Liver (tissue), 9 donors: ENCODE measurements around the gene BSDC1. TPM values are rescaled to one million over a fixed set of nuclear protein-coding genes. Genes with fewer than 3 reads are reported as not detected.

Source experiments
- DNase-seq: peaks from one replicate; pipeline ENCODE4 v3.0.0-alpha.2; 2017; ENCODE audit warnings: low spot score
- H3K27ac ChIP-seq, 2 donors: one replicate each; pipeline ENCODE4 v1.7.0; 2013; ENCODE audit warnings: inconsistent platforms in 2 of 2, low read length in 2 of 2, control low read depth in 1 of 2, low read depth in 1 of 2, mild to moderate bottlenecking in 1 of 2
- H3K27me3 ChIP-seq, 4 donors: one replicate each; pipeline versions ENCODE4 v1.6.1 to v1.7.0; 2013; ENCODE audit warnings: low read length in 3 of 4, inconsistent platforms in 1 of 4, mild to moderate bottlenecking in 1 of 4, moderate library complexity in 1 of 4; ENCODE audit not compliant: control insufficient read depth in 4 of 4, insufficient read depth in 4 of 4
- H3K36me3 ChIP-seq, 4 donors: one replicate each; pipeline versions ENCODE4 v1.6.1 to v1.7.0; 2013; ENCODE audit warnings: low read length in 3 of 4, mild to moderate bottlenecking in 3 of 4, low read depth in 1 of 4, moderate library complexity in 1 of 4; ENCODE audit not compliant: control insufficient read depth in 4 of 4, insufficient read depth in 3 of 4
- H3K4me1 ChIP-seq, 4 donors: one replicate each; pipeline versions ENCODE4 v1.6.1 to v1.7.0; 2013; ENCODE audit warnings: low read length in 3 of 4, mild to moderate bottlenecking in 3 of 4, moderate library complexity in 1 of 4; ENCODE audit not compliant: control insufficient read depth in 4 of 4, insufficient read depth in 4 of 4
- H3K4me3 ChIP-seq, 3 donors: one replicate each; pipeline versions ENCODE4 v1.6.1 to v1.7.0; 2013; ENCODE audit warnings: low read length in 3 of 3, control low read depth in 1 of 3, low read depth in 1 of 3, mild to moderate bottlenecking in 1 of 3
- H3K9ac ChIP-seq, 2 donors: one replicate each; pipeline ENCODE4 v1.7.0; 2013; ENCODE audit warnings: low read length in 2 of 2, mild to moderate bottlenecking in 2 of 2, moderate library complexity in 2 of 2, control low read depth in 1 of 2, low read depth in 1 of 2
- H3K9me3 ChIP-seq, 4 donors: one replicate each; pipeline versions ENCODE4 v1.6.1 to v1.7.0; 2013; ENCODE audit warnings: low read length in 3 of 4; ENCODE audit not compliant: control insufficient read depth in 4 of 4
- ATF3 ChIP-seq: IDR thresholded peaks from 2 replicates; pipeline ENCODE4 v1.6.1; 2016; ENCODE audit warnings: antibody characterized with exemption
- CTCF ChIP-seq: fragments of 150-350 bp; IDR thresholded peaks from 2 replicates; pipeline ENCODE4 v1.5.1; 2017; ENCODE audit warnings: improper control_type of control experiment, low read depth, low read length; ENCODE audit not compliant: missing input control
- EGR1 ChIP-seq, 2 donors: IDR thresholded peaks; 2 replicates each; pipeline ENCODE4 v1.6.1; 2016 to 2018; ENCODE audit warnings: antibody characterized with exemption in 2 of 2, low read depth in 2 of 2
- FOXA2 ChIP-seq: IDR thresholded peaks from 2 replicates; pipeline ENCODE4 v1.6.1; 2016; ENCODE audit warnings: antibody characterized with exemption
- GABPA ChIP-seq, 2 donors: IDR thresholded peaks in 1 of 2; conservative IDR thresholded peaks in 1 of 2; 2 replicates each; pipeline ENCODE4 v1.6.1; 2016; ENCODE audit warnings: antibody characterized with exemption in 2 of 2, mild to moderate bottlenecking in 1 of 2, moderate library complexity in 1 of 2
- HNF4A ChIP-seq, 2 donors: conservative IDR thresholded peaks; 2 replicates each; pipeline ENCODE4 v1.6.1; 2016; ENCODE audit warnings: antibody characterized with exemption in 2 of 2, mild to moderate bottlenecking in 2 of 2
- HNF4G ChIP-seq: IDR thresholded peaks from 2 replicates; pipeline ENCODE4 v1.6.1; 2016; ENCODE audit warnings: antibody characterized with exemption
- JUND ChIP-seq, 2 donors: IDR thresholded peaks; 2 replicates each; pipeline ENCODE4 v1.6.1; 2016; ENCODE audit warnings: antibody characterized with exemption in 2 of 2
- NR2F2 ChIP-seq: IDR thresholded peaks from 2 replicates; pipeline ENCODE4 v1.6.1; 2016; ENCODE audit warnings: antibody characterized with exemption
- RAD21 ChIP-seq, 2 donors: IDR thresholded peaks; 2 replicates each; pipeline ENCODE4 v1.6.1; 2016; ENCODE audit warnings: antibody characterized with exemption in 2 of 2, mild to moderate bottlenecking in 2 of 2
- RXRA ChIP-seq, 2 donors: IDR thresholded peaks; 2 replicates each; pipeline ENCODE4 v1.6.1; 2017 to 2018; ENCODE audit warnings: antibody characterized with exemption in 2 of 2, mild to moderate bottlenecking in 1 of 2
- SP1 ChIP-seq: IDR thresholded peaks from 2 replicates; pipeline ENCODE4 v1.6.1; 2018; ENCODE audit warnings: antibody characterized with exemption, mild to moderate bottlenecking
- TAF1 ChIP-seq: conservative IDR thresholded peaks from 2 replicates; pipeline ENCODE4 v1.6.1; 2016; ENCODE audit warnings: antibody characterized with exemption, mild to moderate bottlenecking
- YY1 ChIP-seq: IDR thresholded peaks from 2 replicates; pipeline ENCODE4 v1.6.1; 2016; ENCODE audit warnings: antibody characterized with exemption, mild to moderate bottlenecking
- WGBS: extraction: QIAGEN DNeasy Blood & Tissue Kit; methylation state at CpG from one replicate; pipeline ENCODE4 v1.1.7; 2013; 5-methylcytosine and 5-hydroxymethylcytosine counted together
- polyA plus RNA-seq, 2 donors: library from polyadenylated mRNA; stranded (reverse) in 1 of 2; unstranded in 1 of 2; fragments of 200-250 nt in 1 of 2; fragments of >200 nt in 1 of 2; fragmentation: Nextera tagmentation in 1 of 2; extraction: Ambion mirVana in 1 of 2; gene quantifications; one replicate each; pipeline versions ENCODE4 v1.2.1 to v1.2.3, GENCODE V29; 2013 to 2015
- total RNA-seq, 2 donors: library from RNA; depleted of rRNA; stranded (reverse); fragments of >200 nt; gene quantifications; one replicate each; pipeline ENCODE4 v1.2.3, GENCODE V29; 2014
- TF ChIP-seq, protein P1 (sequence below): IDR thresholded peaks from 2 replicates; pipeline ENCODE4 v1.6.1; 2016; ENCODE audit warnings: antibody characterized with exemption, mild to moderate bottlenecking
- donor health status: healthy.
- donor health status: healthy.
- donor health status: healthy.
- donor health status: healthy.
- donor health status: healthy.

Gene BSDC1
- total and polyA plus RNA-seq, 4 donors: 40.0 to 65.9 (median 52.0) TPM

DNA sequence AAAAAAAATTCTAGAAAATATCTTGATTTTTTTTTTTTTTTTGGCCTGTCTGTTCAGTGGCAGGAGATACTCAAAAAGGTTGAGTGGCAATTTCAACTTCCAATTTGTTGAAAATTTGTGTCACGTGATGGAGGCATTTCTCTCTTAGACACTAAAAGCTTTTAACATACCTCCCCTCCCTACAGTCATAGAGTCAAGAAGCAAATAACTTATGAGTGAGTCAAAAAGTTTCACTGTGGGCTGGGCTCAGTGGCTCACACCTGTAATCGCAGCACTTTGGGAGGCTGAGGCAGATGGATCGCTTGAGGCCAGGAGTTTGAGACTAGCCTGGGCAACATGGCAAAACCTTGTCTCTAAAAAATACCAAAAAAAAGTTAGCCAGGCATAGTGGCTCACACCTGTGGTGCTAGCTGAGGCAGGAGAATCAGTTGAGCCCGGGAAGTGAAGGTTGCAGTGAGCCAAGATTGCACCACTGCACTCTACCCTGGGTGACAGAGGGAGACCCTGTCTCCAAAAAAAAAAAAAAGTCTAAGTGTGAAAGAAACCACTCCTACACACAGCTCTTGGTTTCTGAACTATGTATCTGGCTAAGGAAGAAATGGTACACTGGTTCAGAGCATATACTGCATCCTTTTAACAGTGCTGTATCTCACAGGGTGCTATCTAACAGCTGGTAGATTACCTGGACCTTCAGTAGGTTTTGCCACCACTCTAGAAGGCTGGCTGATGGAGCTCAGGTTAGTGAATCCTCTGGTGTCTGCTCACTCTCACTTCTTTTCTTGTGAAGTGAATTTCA lies 11.6 kb upstream of the BSDC1 start:
- TF ChIP-seq TAF1: no peak
- no peak for TF ChIP-seq HNF4A (conservative IDR thresholded peaks at IDR 0.05)
- no peak for TF ChIP-seq NR2F2
- TF ChIP-seq RAD21 (IDR thresholded peaks at IDR 0.05): no peak
- no peak for TF ChIP-seq YY1
- TF ChIP-seq SP1: no peak
- no peak for TF ChIP-seq JUND (IDR thresholded peaks at IDR 0.05)
- no peak for TF ChIP-seq GABPA (IDR thresholded peaks at IDR 0.05 in 1 of 2, conservative IDR thresholded peaks at IDR 0.05 in 1 of 2)
- no peak for TF ChIP-seq ATF3
- TF ChIP-seq RXRA (IDR thresholded peaks at IDR 0.05): no peak
- TF ChIP-seq, protein P1, sequence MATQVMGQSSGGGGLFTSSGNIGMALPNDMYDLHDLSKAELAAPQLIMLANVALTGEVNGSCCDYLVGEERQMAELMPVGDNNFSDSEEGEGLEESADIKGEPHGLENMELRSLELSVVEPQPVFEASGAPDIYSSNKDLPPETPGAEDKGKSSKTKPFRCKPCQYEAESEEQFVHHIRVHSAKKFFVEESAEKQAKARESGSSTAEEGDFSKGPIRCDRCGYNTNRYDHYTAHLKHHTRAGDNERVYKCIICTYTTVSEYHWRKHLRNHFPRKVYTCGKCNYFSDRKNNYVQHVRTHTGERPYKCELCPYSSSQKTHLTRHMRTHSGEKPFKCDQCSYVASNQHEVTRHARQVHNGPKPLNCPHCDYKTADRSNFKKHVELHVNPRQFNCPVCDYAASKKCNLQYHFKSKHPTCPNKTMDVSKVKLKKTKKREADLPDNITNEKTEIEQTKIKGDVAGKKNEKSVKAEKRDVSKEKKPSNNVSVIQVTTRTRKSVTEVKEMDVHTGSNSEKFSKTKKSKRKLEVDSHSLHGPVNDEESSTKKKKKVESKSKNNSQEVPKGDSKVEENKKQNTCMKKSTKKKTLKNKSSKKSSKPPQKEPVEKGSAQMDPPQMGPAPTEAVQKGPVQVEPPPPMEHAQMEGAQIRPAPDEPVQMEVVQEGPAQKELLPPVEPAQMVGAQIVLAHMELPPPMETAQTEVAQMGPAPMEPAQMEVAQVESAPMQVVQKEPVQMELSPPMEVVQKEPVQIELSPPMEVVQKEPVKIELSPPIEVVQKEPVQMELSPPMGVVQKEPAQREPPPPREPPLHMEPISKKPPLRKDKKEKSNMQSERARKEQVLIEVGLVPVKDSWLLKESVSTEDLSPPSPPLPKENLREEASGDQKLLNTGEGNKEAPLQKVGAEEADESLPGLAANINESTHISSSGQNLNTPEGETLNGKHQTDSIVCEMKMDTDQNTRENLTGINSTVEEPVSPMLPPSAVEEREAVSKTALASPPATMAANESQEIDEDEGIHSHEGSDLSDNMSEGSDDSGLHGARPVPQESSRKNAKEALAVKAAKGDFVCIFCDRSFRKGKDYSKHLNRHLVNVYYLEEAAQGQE: no peak
- TF ChIP-seq EGR1 (IDR thresholded peaks at IDR 0.05; ENCODE audit: low read depth in 2 of 2): no peak
- TF ChIP-seq HNF4G: no peak
- TF ChIP-seq CTCF: no peak
- TF ChIP-seq FOXA2: no peak
- Histone ChIP-seq H3K36me3 (no peaks in the 10 kb centered on the region), H3K27me3 (no peaks in the 10 kb centered on the region), H3K9ac (no peak overlapping the region), H3K4me3 (no peak overlapping the region), H3K27ac (peak overlapping the region; percentile 10 to 38), H3K4me1 (peaks cover 0 to 6% (median 2%) of the 10 kb centered on the region in 4 donors), H3K9me3 (no peaks in the 10 kb centered on the region)
- 92% methylated on average over 4 of the region's 4 CpGs for WGBS
- no peak for DNase-seq

- TF ChIP-seq TAF1: no peak
- H3K27ac ChIP-seq: no peak overlapping the region
- no peaks in the 10 kb centered on the region for H3K27me3 ChIP-seq
- H3K36me3 ChIP-seq: peaks cover 0 to 1% (median 0%) of the 10 kb centered on the region in 4 donors
- no peak overlapping the region for H3K4me3 ChIP-seq
- 47% methylated on average over 2 of the region's 2 CpGs for WGBS
- H3K9me3 ChIP-seq: no peaks in the 10 kb centered on the region
- no peak for DNase-seq
- no peak overlapping the region for H3K9ac ChIP-seq
- peaks cover 0 to 6% (median 2%) of the 10 kb centered on the region in 4 donors for H3K4me1 ChIP-seq
Measured at GRCh38 chr1:32404946-32405345, 10.7 kb upstream of the BSDC1 start.
